GM12878 (cell line): Measurements from ENCODE around the gene AOPEP. TPM values are rescaled to one million over a fixed set of nuclear protein-coding genes. Genes with fewer than 3 reads are reported as not detected.

Experiments
- ATAC-seq: fragments of 200-7000 bp; cut with Tn5 transposase; 3 replicates; pipeline ENCODE4 v1.9.1; 2020; ENCODE audit warnings: mild to moderate bottlenecking, moderate library complexity
- BruUV-seq: library from RNA; stranded (reverse); fragments of 400-500 nt; replicated peaks from 2 replicates; lab custom pipeline; 2021; lab: Mats Ljungman, UMichigan
- CTCF ChIA-PET: fragments of 300-600 bp; sonication (Branson Sonifier 250); formaldehyde crosslinking; extraction: SDS; loops from one replicate; lab custom pipeline; 2021; ENCODE audit warnings: inconsistent platforms; lab: Yijun Ruan, JAX
- POLR2A ChIA-PET: fragments of 350-600 bp; formaldehyde crosslinking; extraction: SDS; loops from one replicate; lab custom pipeline; 2021; ENCODE audit warnings: inconsistent platforms; lab: Charles Lee
- RAD21 ChIA-PET: fragments of 300-600 bp; sonication (Branson Sonifier 250); formaldehyde crosslinking; loops from one replicate; lab custom pipeline; 2023; ENCODE audit warnings: antibody characterized with exemption; ENCODE audit not compliant: unreplicated experiment; lab: Charles Lee
- SMC1A ChIA-PET: fragments of 300-600 bp; sonication (Branson Sonifier 250); formaldehyde crosslinking; loops from one replicate; lab custom pipeline; 2023; ENCODE audit not compliant: unreplicated experiment, uncharacterized antibody; lab: Charles Lee
- DNase-seq: peaks from one replicate; pipeline ENCODE4 v3.0.0-alpha.2; 2011; ENCODE audit warnings: low read depth, low spot score
- FAIRE-seq: peaks from 3 replicates; lab custom pipeline; 2011; peaks lifted over from hg19 to GRCh38; lab: Jason Lieb, UNC
- H2AFZ ChIP-seq: 2 replicates; pipeline ENCODE4 v1.6.0; 2011; ENCODE audit warnings: low read depth, low read length, control low read depth; ENCODE audit not compliant: control insufficient read depth
- H3K27ac ChIP-seq: 2 replicates; pipeline ENCODE4 v1.5.1; 2011; ENCODE audit warnings: control low read depth; ENCODE audit not compliant: control insufficient read depth, insufficient read depth
- H3K27me3 ChIP-seq, 2 experiments: replicated peaks in 1 of 2; 2 replicates each; pipeline versions ENCODE4 v1.6.0 to v1.6.1; 2011; ENCODE audit warnings: low read length in 1 of 2; ENCODE audit not compliant: control insufficient read depth in 2 of 2, insufficient read depth in 2 of 2
- H3K36me3 ChIP-seq, 2 experiments: 2 replicates each; pipeline ENCODE4 v1.5.1; 2011; ENCODE audit warnings: low read length in 1 of 2; ENCODE audit not compliant: control insufficient read depth in 2 of 2, insufficient read depth in 2 of 2
- H3K4me1 ChIP-seq: 2 replicates; pipeline ENCODE4 v1.6.1; 2011; ENCODE audit warnings: mild to moderate bottlenecking, low read length, moderate library complexity, mixed read lengths; ENCODE audit not compliant: control insufficient read depth, insufficient read depth
- H3K4me2 ChIP-seq: 2 replicates; pipeline ENCODE4 v1.6.0; 2011; ENCODE audit warnings: control low read depth; ENCODE audit not compliant: control insufficient read depth, insufficient read depth
- H3K4me3 ChIP-seq: fragments of 200-600 bp; sonication (generic); 2 replicates; pipeline ENCODE4 v1.5.1; 2016
- H3K79me2 ChIP-seq: 2 replicates; pipeline ENCODE4 v1.6.0; 2011; ENCODE audit warnings: low read length; ENCODE audit not compliant: control insufficient read depth, insufficient read depth
- H3K9ac ChIP-seq: 2 replicates; pipeline ENCODE4 v1.8.0; 2011; ENCODE audit warnings: low read length, control low read depth, mixed read lengths; ENCODE audit not compliant: control insufficient read depth, insufficient read depth
- H3K9me3 ChIP-seq: replicated peaks from 3 replicates; pipeline ENCODE4 v1.5.1; 2011; ENCODE audit warnings: mild to moderate bottlenecking, low read length; ENCODE audit not compliant: control insufficient read depth, insufficient read depth
- H4K20me1 ChIP-seq: 2 replicates; pipeline ENCODE4 v1.6.0; 2011; ENCODE audit not compliant: control insufficient read depth, insufficient read depth
- ESRRA ChIP-seq: IDR thresholded peaks from 2 replicates; pipeline ENCODE4 v1.6.1; 2012; ENCODE audit warnings: mild to moderate bottlenecking, low read length, improper control_type of control experiment
- GABPA ChIP-seq: IDR thresholded peaks from 2 replicates; pipeline ENCODE4 v1.6.1; 2014; ENCODE audit warnings: antibody characterized with exemption, low read depth, mild to moderate bottlenecking, inconsistent platforms
- KAT2A ChIP-seq: conservative IDR thresholded peaks from 2 replicates; pipeline ENCODE4 v1.6.1; 2011; ENCODE audit warnings: low read depth, low read length; ENCODE audit not compliant: control insufficient read depth
- MYC ChIP-seq: IDR thresholded peaks from 2 replicates; pipeline ENCODE4 v1.6.1; 2011; ENCODE audit warnings: mild to moderate bottlenecking, low read length, moderate library complexity, inconsistent platforms; ENCODE audit not compliant: insufficient read depth, insufficient replicate concordance, insufficient read length, severe bottlenecking
- POU2F2 ChIP-seq: IDR thresholded peaks from 3 replicates; pipeline ENCODE4 v1.6.1; 2011; ENCODE audit warnings: low read depth, mild to moderate bottlenecking, low read length, borderline replicate concordance
- RFX5 ChIP-seq: IDR thresholded peaks from 2 replicates; pipeline ENCODE4 v1.6.1; 2011; ENCODE audit warnings: low read depth, low read length, improper control_type of control experiment
- SREBF2 ChIP-seq: IDR thresholded peaks from 2 replicates; pipeline ENCODE4 v1.6.1; 2012; ENCODE audit warnings: mild to moderate bottlenecking, low read length
- TAF1 ChIP-seq: IDR thresholded peaks from 2 replicates; pipeline ENCODE4 v1.6.1; 2011; ENCODE audit warnings: mild to moderate bottlenecking, low read depth, low read length, borderline replicate concordance
- WRNIP1 ChIP-seq: IDR thresholded peaks from 2 replicates; pipeline ENCODE4 v1.6.1; 2011; ENCODE audit warnings: low read depth, low read length, improper control_type of control experiment, borderline replicate concordance
- ZBTB11 ChIP-seq: fragments of 450-650 bp; formaldehyde crosslinking; IDR thresholded peaks from 2 replicates; pipeline ENCODE4 v1.5.0; 2022; ENCODE audit warnings: mild to moderate bottlenecking, missing genetic modification characterization
- ZNF384 ChIP-seq: IDR thresholded peaks from 2 replicates; pipeline ENCODE4 v1.6.1; 2012; ENCODE audit warnings: low read depth, mild to moderate bottlenecking, low read length, improper control_type of control experiment, borderline replicate concordance
- WGBS: methylation state at CpG from one replicate; pipeline ENCODE4 v1.1.6; 2016; ENCODE audit warnings: low lambda C conversion rate; ENCODE audit not compliant: insufficient replicate concordance, insufficient coverage; ENCODE audit errors: missing lambda C conversion rate; 5-methylcytosine and 5-hydroxymethylcytosine counted together
- in situ Hi-C: fragments of 300-500 bp; cut with MboI; formaldehyde crosslinking; loops from 9 replicates; pipeline ENCODE4 v1.14.3; 2018; ENCODE audit warnings: mixed read lengths
- intact Hi-C: fragments of 100-400 bp; cut with micrococcal nuclease; formaldehyde crosslinking; loops from one replicate; pipeline ENCODE4 v1.14.2; 2022; ENCODE audit not compliant: unreplicated experiment
- polyA plus RNA-seq, 11 experiments: library from polyadenylated mRNA; depleted of rRNA in 4 of 11; unstranded in 6 of 11; stranded (reverse) in 5 of 11; fragments of >200 nt; fragmentation: Nextera tagmentation in 4 of 11; fragmentation: Illumina TruSeq in 1 of 11; extraction: Ambion mirVana in 4 of 11; extraction: Trizol in 1 of 11; gene quantifications; 1 replicate in 1 of 11; 2 replicates in 10 of 11; pipeline versions ENCODE4 v1.2.1 to v1.2.3, GENCODE V29; 2011 to 2016; ENCODE audit warnings: inconsistent platforms in 2 of 11, missing spikeins in 2 of 11, low read depth in 1 of 11
- total RNA-seq, 4 experiments: library from RNA; depleted of rRNA in 3 of 4; stranded (reverse); fragments of >200 nt in 3 of 4; fragmentation: Illumina TruSeq in 1 of 4; extraction: Trizol in 1 of 4; gene quantifications; 2 replicates each; pipeline versions ENCODE4 v1.2.1 to v1.2.3, GENCODE V29; 2013 to 2021
- TF ChIP-seq, protein P1 (sequence below): fragments of 450-650 bp; IDR thresholded peaks from 2 replicates; pipeline ENCODE4 v1.6.1; 2017; ENCODE audit warnings: mild to moderate bottlenecking
- TF ChIP-seq, protein P2 (sequence below): fragments of 450-650 bp; IDR thresholded peaks from 2 replicates; pipeline ENCODE4 v1.6.1; 2018; ENCODE audit warnings: borderline replicate concordance, mild to moderate bottlenecking; ENCODE audit not compliant: partially characterized antibody

The AOPEP gene
- total and polyA plus RNA-seq, 10 of the 15 experiments (the other 5 are each of a cell fraction or from before 2014, with no cell fraction given), result 2.3 to 16.9 (median 10.1) TPM

DNA sequence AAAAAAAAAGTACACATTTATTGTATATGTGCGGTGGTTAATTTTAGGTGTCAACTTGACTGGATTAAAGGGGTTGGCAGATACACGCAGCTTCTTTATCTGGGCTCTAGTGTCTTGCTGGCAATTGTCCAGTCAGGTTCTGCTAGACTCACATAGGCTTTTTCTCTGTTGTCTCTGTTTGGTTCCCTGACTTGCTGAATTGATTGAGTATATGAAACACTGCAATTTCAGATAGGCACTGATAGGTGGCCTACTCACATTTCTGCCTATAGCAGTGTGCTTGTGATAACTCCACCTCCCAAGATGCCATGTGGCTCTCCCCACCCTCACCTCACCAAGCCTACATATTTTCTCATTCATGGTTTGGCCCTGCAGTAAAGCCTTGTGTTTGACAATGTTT, 52.5 kb downstream of the AOPEP start:
- SMC1A ChIA-PET, result no interaction called here
- ATAC-seq, result peak; percentile 51
- CTCF ChIA-PET, result interaction anchor here (1.1 kb wide), 1 partner anchor 139 kb away, joined by 4 read pairs; no protein-coding TSS in a partner anchor
- H3K9ac ChIP-seq, result no peak overlapping the region
- no peaks in the 10 kb centered on the region for H3K9me3 ChIP-seq
- TF ChIP-seq MYC (no peak), SREBF2 (no peak), POU2F2 (no peak), WRNIP1 (no peak), KAT2A (no peak), GABPA (no peak), ZBTB11 (CRISPR knock-in tag) (no peak), RFX5 (no peak), ESRRA (no peak), TAF1 (no peak), ZNF384 (no peak)
- TF ChIP-seq, protein P1, sequence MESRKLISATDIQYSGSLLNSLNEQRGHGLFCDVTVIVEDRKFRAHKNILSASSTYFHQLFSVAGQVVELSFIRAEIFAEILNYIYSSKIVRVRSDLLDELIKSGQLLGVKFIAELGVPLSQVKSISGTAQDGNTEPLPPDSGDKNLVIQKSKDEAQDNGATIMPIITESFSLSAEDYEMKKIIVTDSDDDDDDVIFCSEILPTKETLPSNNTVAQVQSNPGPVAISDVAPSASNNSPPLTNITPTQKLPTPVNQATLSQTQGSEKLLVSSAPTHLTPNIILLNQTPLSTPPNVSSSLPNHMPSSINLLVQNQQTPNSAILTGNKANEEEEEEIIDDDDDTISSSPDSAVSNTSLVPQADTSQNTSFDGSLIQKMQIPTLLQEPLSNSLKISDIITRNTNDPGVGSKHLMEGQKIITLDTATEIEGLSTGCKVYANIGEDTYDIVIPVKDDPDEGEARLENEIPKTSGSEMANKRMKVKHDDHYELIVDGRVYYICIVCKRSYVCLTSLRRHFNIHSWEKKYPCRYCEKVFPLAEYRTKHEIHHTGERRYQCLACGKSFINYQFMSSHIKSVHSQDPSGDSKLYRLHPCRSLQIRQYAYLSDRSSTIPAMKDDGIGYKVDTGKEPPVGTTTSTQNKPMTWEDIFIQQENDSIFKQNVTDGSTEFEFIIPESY, result no peak
- TF ChIP-seq, protein P2, sequence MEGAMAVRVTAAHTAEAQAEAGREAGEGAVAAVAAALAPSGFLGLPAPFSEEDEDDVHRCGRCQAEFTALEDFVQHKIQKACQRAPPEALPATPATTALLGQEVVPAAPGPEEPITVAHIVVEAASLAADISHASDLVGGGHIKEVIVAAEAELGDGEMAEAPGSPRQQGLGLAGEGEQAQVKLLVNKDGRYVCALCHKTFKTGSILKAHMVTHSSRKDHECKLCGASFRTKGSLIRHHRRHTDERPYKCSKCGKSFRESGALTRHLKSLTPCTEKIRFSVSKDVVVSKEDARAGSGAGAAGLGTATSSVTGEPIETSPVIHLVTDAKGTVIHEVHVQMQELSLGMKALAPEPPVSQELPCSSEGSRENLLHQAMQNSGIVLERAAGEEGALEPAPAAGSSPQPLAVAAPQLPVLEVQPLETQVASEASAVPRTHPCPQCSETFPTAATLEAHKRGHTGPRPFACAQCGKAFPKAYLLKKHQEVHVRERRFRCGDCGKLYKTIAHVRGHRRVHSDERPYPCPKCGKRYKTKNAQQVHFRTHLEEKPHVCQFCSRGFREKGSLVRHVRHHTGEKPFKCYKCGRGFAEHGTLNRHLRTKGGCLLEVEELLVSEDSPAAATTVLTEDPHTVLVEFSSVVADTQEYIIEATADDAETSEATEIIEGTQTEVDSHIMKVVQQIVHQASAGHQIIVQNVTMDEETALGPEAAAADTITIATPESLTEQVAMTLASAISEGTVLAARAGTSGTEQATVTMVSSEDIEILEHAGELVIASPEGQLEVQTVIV, result no peak
- TF ChIP-seq, all 136 proteins: peak for 0
- no peak overlapping the region for H3K4me3 ChIP-seq
- H2AFZ ChIP-seq, result no peak overlapping the region
- no peaks in the 10 kb centered on the region for H3K4me1 ChIP-seq
- no TSS peak for BruUV-seq
- DNase-seq (no peak), FAIRE-seq (no peak)
- H4K20me1 ChIP-seq, result no peaks in the 10 kb centered on the region
- H3K4me2 ChIP-seq, result no peak overlapping the region
- no peaks in the 10 kb centered on the region for H3K79me2 ChIP-seq
- in situ Hi-C loops, result no loop called here
- H3K27ac ChIP-seq, result no peak overlapping the region
- RAD21 ChIA-PET, result no interaction called here
- intact Hi-C loops, result no loop called here
- POLR2A ChIA-PET, result no interaction called here
- no peaks in the 10 kb centered on the region for H3K36me3 ChIP-seq
- no peaks in the 10 kb centered on the region for H3K27me3 ChIP-seq
- 96% methylated on average over 2 of the region's 2 CpGs for WGBS
